Measurements from ENCODE around the gene ST7L. TPM values are rescaled to one million over a fixed set of nuclear protein-coding genes. Genes with fewer than 3 reads are reported as not detected.

ST7L gene
- total and polyA plus RNA-seq, 9 of the 15 experiments (the other 6 are each of a cell fraction or from before 2014, with no cell fraction given), result 9.0 to 32.5 (median 26.6) TPM

GRCh38 chr1:112614460-112615065, 4.4 kb downstream of the ST7L start:
- H3K4me3 ChIP-seq, result no peak overlapping the region
- no peak overlapping the region for H3K4me2 ChIP-seq (ENCODE audit: insufficient read depth, low read length)
- FAIRE-seq (peak; percentile 6), DNase-seq (ENCODE audit: extremely low read depth in 1 of 4, low spot score in 3 of 4) (peak in 1 of 4 experiments; percentile 57), ATAC-seq (peak; percentile 43)
- peaks cover 29% of the 10 kb centered on the region for H3K79me2 ChIP-seq (ENCODE audit: control insufficient read depth, insufficient read depth, low read length)
- peaks cover 0 to 6% of the 10 kb centered on the region in 2 experiments; a peak in 2 of 5 replicates for H3K4me1 ChIP-seq (replicated peaks in 1 of 2; ENCODE audit: control insufficient read depth in 2 of 2, insufficient read depth in 2 of 2, low read length in 2 of 2)
- H3K36me3 ChIP-seq (ENCODE audit: control insufficient read depth, insufficient read depth, low read length), result peaks cover 52% of the 10 kb centered on the region; the same call in 2 of the 3 replicates
- intact Hi-C loops (cut with micrococcal nuclease) (loop anchor here (1.0 to 5.0 kb wide), 4 partner anchors 114 to 224 kb away; no protein-coding TSS in a partner anchor), in situ Hi-C loops (cut with MboI) (loop anchor here (5.0 kb wide), 3 partner anchors 93 to 222 kb away; partner anchors contain the start of gene RHOC)
- H2AFZ ChIP-seq (ENCODE audit: low read depth, low read length), result no peak overlapping the region
- H3K9me3 ChIP-seq (replicated peaks; ENCODE audit: control insufficient read depth, insufficient read depth, low read depth, low read length), result no peaks in the 10 kb centered on the region
- H3K9me1 ChIP-seq (ENCODE audit: control insufficient read depth, insufficient read depth, low read length), result no peaks in the 10 kb centered on the region
- no peaks in the 10 kb centered on the region for H4K20me1 ChIP-seq (replicated peaks; ENCODE audit: control insufficient read depth, insufficient read depth, low read length)
- no peak overlapping the region for H3K27ac ChIP-seq (ENCODE audit: extremely low read depth, low read depth, low read length)
- ChIA-PET CTCF (ENCODE audit: low intra/inter-chr PET ratio) (interaction anchor here (1.0 to 1.5 kb wide), 4 partner anchors 93 to 245 kb away, joined by 3 to 9 read pairs (median 4); no protein-coding TSS in a partner anchor), POLR2A (interaction anchor here (0.8 to 1.5 kb wide), 4 partner anchors 10 to 232 kb away, joined by 3 to 8 read pairs (median 4); no protein-coding TSS in a partner anchor)
- H3K9ac ChIP-seq (ENCODE audit: insufficient read depth in 1 of 2, low read depth in 2 of 2, low read length in 2 of 2), result no peak overlapping the region
- no peaks in the 10 kb centered on the region for H3K27me3 ChIP-seq (ENCODE audit: control insufficient read depth in 2 of 2, insufficient read depth in 2 of 2, low read length in 2 of 2)
- 58% methylated on average over 6 of the region's 6 CpGs for WGBS (ENCODE audit: insufficient coverage, low coverage, missing lambda C conversion rate)
- BruUV-seq (replicated peaks), result no TSS peak
- no peak for TF ChIP-seq ZNF584 (CRISPR knock-in tag; IDR thresholded peaks at IDR 0.05; ENCODE audit: low read depth)
- TF ChIP-seq SNRNP70 (optimal IDR thresholded peaks at IDR 0.05; ENCODE audit: low read depth, low read length), result no peak
- TF ChIP-seq GTF3C2 (IDR thresholded peaks at IDR 0.05; ENCODE audit: borderline replicate concordance, extremely low read depth, insufficient read length), result no peak
- TF ChIP-seq SMC3 (conservative IDR thresholded peaks at IDR 0.05; ENCODE audit: insufficient read depth, low read depth, low read length), result 0 out of 2 replicates have a peak, but pooled peaks have one; percentile 25
- no peak for TF ChIP-seq MAFG (tag; conservative IDR thresholded peaks at IDR 0.05)
- no peak for TF ChIP-seq ATF3 (IDR thresholded peaks at IDR 0.05)
- 0 out of 2 replicates have a peak, but pooled peaks have one; percentile 14 for TF ChIP-seq ATF3 (CRISPR knock-in tag; conservative IDR thresholded peaks at IDR 0.05)
- TF ChIP-seq CTCF (IDR thresholded peaks at IDR 0.05 in 2 of 3, conservative IDR thresholded peaks at IDR 0.05 in 1 of 3; ENCODE audit: insufficient read depth in 2 of 3, low read depth in 1 of 3, low read length in 3 of 3), result peak; percentile 65 to 79 (median 68); a peak in 5 of 6 replicates
- no peak for TF ChIP-seq TAL1 (IDR thresholded peaks at IDR 0.05)
- peak; percentile 54 to 76 for TF ChIP-seq RAD21 (CRISPR knock-in tag; conservative IDR thresholded peaks at IDR 0.05 in 1 of 2, IDR thresholded peaks at IDR 0.05 in 1 of 2)
- no peak for TF ChIP-seq THRA (IDR thresholded peaks at IDR 0.05)
- TF ChIP-seq ZNF384 (IDR thresholded peaks at IDR 0.05; ENCODE audit: low read depth, low read length), result peak; percentile 83

Data from K562 (cell line).